SIG-M5 treated with dmso at 0.1 percent for 504 hours (cell line): Measurements from ENCODE around the gene POTEG.
"Not testable (repeated sequence)": the region's sequence is repeated elsewhere in the genome, so short reads cannot be mapped to it uniquely, and the experiment has no call there.

Experiments used
- DNase-seq: peaks from one replicate; lab custom pipeline; 2025; ENCODE audit not compliant: unreplicated experiment; lab: John Stamatoyannopoulos, UW

The POTEG gene

DNA sequence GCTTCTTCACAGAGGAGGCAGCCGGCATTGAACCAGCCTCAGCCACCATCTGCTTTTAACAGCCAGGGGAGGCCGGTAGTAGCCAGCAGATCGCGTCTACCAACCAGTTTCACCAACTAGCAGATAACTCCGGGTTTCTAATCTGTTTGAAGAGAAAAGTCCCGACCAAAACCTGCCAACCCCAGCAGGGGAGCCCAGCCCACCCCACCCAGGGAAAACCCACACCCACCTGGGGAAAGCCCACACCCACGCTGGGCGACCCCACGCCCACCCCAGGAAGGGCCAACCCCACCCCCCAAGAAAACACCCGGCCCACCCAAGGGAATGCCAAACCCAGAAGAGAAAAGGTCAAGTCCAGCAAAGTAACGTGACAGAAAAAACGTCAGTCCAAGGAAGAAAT is at the start of gene POTEG:
POTEG (minus strand) TSS at position 101 of the 400 bp plus-strand sequence; CDS start at position 49, 52 bp downstream.
- DNase-seq: not testable (repeated sequence)

- DNase-seq: not testable (repeated sequence)
These were observed 48.0 kb upstream of the POTEG start for GRCh38 chr14:19482093-19482492.

GRCh38 chr14:19481421-19481820 is 47.3 kb upstream of the POTEG start:
- not testable (repeated sequence) for DNase-seq

DNA sequence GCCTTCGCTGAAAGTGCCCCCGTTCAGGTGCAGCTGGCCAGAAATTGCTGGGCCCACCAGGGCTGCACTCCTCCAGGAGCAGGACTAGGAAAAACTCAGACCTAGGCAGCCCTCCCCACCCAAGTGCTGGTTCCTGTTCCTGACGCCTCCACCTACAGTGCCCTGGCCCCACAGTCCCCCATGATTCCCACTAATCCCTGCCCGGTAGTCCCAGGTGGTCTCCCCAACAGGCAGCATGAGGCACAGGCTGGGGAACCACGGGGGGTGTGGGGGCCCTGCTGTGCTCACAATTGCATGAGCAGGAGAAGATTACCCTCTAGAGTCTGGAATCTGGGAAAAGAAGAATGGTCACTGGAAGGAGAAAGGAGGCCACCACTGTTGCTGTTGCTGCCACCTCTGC is 46.4 kb upstream of the POTEG start:
- not testable (repeated sequence) for DNase-seq

DNA sequence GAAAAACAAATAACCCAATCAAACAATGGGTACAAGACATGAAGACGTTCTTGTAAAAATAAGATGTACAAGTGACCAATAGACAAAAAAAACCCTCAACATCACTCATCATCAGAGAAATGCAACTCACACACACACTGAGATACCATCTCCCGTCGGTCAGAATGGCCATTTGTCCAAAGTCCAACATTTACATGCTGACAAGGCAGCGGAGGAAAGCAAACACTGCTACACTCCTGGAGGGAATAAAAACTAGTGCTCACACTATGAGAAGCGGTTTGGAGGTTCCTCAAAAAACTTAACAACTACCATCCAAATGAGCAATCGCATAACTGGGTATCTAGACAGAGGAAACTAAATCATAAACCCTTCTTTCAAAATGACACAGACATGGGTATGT is 11.6 kb upstream of the POTEG start:
- not testable (repeated sequence) for DNase-seq

- DNase-seq: not testable (repeated sequence)
These were observed 5.7 kb upstream of the POTEG start for GRCh38 chr14:19439826-19440225.

- not testable (repeated sequence) for DNase-seq
These were observed 5.1 kb upstream of the POTEG start for GRCh38 chr14:19439219-19439618.

- DNase-seq: not testable (repeated sequence)
These were observed 2.9 kb upstream of the POTEG start for GRCh38 chr14:19437126-19437443.

DNA sequence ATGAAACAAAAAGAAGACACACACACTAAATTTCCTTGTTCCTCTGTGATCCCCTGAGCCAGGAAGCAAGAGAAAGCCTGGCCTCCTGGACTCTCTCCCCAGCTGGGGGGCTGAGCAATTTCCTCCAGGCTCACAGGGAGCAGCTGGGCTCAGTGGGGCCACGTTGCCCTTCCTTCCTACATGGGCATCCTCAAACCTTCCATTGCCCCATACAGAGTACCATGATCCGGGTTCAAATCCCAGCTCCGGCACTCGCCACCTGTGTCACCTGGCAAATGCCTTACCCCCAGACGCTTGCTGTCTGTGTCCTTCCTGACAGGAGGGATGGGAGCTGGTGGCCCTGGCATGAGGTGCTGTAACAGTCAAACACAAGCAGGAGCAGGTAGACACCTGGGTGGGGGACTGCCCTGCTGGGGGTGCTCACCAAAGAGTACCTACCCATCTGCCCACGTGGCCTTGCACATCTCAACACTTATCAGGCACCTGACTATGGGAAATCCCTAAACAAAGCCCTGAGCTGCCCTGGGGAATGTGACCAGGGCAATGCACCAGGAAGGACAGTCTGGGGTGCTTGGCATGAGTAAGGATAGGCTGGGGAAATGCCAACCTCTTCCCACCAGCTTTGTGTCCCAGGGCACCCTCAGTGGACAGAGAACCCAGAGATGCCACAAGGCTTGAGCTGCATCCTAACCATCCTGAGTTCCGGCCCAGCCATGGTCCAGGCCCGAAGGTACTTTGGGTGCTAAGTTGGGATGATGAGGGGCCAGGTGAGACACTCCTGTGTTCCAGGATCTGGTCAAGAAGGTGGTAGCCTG is 2.4 kb upstream of the POTEG start:
- not testable (repeated sequence) for DNase-seq

DNA sequence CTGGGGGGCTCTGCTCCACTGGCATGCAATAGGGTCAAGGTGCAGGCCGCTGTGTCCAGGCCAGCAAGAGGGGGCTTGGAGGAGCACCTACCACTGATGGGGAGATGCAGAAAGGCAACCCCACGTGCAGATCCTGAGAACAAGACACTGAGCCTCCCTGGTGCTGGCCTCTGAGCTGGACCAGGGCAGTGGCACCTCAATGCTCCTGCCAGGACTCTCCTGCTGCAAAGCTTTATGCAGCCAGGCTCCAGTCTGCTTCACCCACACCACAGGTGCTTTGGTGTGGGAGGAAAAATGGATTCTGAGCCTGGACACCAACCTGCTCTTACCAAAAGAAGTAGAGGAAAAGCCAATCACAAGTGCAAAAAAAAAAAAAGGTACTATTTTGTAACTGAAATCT is 1.7 kb upstream of the POTEG start:
- DNase-seq: not testable (repeated sequence)

- not testable (repeated sequence) for DNase-seq
These were observed 750 bp upstream of the POTEG start for GRCh38 chr14:19434891-19435290.

DNA sequence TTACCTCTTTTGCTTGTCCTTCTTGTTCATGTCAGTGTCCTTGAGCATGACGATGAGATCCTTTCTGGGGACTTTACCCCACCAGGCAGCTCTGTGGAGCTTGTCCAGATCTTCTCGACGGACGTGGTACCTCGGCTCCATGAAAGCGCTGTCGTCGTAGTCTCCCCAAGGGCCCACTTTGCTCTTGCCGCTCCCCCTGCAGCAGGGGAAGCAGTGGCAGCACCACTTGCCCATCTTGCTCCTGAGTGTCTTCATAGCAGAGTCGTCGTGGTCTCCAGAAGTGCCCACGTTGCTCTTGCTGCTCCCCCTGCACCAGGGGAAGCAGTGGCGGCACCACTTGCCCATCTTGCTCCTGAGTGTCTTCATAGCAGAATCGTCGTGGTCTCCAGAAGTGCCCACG is 376 bp downstream of the POTEG start:
- not testable (repeated sequence) for DNase-seq

GRCh38 chr14:19408519-19408918 is 25.6 kb downstream of the POTEG start:
- DNase-seq: not testable (repeated sequence)

- DNase-seq: not testable (repeated sequence)
These were observed 32.0 kb downstream of the POTEG start for GRCh38 chr14:19402097-19402496.

DNA sequence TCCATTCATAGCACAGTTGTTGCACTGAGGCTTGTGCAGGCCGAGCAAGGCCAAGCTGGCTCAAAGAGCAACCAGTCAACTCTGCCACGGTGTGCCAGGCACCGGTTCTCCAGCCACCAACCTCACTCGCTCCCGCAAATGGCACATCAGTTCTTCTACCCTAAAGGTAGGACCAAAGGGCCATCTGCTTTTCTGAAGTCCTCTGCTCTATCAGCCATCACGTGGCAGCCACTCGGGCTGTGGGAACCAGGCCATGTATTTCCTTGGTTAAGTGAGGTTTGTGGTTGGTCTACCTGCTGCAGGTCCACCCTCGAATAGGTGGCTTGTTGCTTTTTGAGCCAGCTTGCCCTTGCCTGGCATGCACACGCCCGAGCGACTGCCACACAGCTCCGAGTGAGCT is 39.4 kb downstream of the POTEG start:
- DNase-seq: not testable (repeated sequence)

GRCh38 chr14:19390230-19390629 is 43.9 kb downstream of the POTEG start:
- DNase-seq: not testable (repeated sequence)

GRCh38 chr14:19388741-19389140 is 45.4 kb downstream of the POTEG start:
- DNase-seq: not testable (repeated sequence)

DNA sequence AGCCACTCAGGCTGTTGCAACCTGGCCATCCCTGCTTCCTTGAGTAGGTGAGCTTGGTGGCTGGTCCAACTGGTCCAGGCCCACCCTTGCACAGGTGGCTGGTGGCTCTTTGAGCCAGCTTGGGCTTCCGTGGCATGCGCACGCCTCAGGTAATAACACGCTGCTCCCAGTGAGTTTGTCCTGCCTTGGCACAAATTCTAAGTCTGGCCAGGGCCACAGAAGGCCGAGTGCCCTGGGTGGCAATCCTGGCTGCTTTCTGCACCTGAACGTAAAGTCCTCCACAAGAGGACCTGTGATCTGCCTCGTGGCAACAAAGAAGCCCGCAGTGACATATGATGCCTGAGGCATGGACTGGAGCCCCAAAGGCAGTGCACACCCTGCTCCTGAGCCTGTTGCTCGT is 47.1 kb downstream of the POTEG start:
- DNase-seq: not testable (repeated sequence)

DNA sequence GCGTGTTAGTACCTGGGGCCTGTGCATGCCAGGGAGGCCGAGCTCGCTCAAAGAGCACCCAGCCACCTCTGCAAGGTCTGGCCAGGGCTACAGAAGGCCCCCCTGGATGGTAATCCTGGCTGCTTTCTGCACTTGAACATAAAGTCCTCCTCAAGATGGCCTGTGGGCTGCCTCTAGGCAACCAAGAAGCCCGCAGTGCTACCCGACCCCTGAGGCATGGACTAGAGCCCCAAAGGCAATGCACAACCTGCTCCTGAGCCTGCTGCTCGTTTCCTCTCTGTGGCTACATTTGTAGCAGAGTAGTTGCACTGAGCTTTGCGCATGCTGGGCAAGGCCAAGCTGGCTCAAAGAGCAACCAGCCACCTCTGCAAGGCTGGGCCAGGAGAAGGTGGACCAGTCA is 47.8 kb downstream of the POTEG start:
- DNase-seq: not testable (repeated sequence)

DNA sequence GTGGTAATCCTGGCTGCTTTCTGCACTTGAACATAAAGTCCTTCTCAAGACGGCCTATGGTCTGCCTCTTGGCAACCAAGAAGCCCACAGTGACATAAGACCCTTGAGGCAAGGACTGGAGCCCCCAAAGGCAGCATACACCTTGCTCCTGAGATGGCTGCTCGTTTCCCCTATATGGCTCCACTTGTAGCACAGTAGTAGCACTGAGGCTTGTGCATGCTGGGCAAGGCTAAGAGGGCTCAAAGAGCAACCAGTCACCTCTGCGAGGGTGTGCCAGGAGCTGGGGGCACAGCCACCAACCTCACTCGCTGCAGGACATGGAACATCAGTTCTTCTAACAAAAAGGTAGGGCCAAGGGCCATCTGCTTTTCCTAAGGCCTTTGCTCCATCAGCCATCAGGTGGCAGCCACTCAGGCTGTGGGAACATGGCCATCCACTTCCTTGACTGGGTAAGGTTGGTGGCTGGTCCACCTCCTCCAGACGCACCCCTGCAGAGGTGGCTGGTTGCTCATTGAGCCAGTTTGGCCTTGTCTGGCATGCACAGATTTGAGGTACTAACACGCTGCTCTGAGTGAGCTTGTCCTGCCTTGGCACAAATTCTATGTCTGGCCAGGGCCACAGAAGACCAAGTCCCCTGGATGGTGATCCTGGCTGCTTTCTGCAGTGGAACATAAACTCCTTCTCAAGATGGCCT is 49.9 kb downstream of the POTEG start:
- not testable (repeated sequence) for DNase-seq

- DNase-seq: not testable (repeated sequence)
These were observed 51.0 kb downstream of the POTEG start for GRCh38 chr14:19383008-19383584.

- not testable (repeated sequence) for DNase-seq
These were observed 54.0 kb downstream of the POTEG start for GRCh38 chr14:19380137-19380536.
